GM10847 (cell line): ENCODE measurements around the gene CEP76.

Experiments used
- POLR2A ChIP-seq: IDR thresholded peaks from 2 replicates; pipeline ENCODE4 v1.6.1; 2011; ENCODE audit not compliant: insufficient read length; ENCODE audit errors: extremely low read depth

The CEP76 gene

DNA sequence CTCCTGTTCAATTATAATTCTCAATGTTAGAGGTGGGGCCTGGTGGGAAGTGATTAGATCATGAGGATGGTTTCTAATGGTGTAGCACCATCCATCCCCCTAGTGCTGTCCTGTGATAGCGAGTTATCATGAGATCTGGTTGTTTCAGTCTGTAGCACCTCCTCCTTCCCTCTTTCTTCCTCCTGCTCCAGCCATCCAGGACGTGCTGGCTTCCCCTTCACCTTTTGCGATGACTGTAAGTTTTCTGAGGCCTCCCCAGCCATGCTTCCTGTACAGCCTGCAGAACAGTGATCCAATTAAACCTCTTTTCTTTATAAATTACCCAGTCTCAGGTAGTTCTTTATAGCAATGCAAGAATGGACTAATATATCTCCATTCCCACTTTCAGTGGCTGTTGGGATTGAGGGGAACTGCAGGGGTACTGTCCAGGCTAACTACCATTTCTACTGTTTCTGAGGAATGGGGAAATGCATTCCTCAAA lies 63.8 kb downstream of the CEP76 start:
- no peak for TF ChIP-seq POLR2A

DNA sequence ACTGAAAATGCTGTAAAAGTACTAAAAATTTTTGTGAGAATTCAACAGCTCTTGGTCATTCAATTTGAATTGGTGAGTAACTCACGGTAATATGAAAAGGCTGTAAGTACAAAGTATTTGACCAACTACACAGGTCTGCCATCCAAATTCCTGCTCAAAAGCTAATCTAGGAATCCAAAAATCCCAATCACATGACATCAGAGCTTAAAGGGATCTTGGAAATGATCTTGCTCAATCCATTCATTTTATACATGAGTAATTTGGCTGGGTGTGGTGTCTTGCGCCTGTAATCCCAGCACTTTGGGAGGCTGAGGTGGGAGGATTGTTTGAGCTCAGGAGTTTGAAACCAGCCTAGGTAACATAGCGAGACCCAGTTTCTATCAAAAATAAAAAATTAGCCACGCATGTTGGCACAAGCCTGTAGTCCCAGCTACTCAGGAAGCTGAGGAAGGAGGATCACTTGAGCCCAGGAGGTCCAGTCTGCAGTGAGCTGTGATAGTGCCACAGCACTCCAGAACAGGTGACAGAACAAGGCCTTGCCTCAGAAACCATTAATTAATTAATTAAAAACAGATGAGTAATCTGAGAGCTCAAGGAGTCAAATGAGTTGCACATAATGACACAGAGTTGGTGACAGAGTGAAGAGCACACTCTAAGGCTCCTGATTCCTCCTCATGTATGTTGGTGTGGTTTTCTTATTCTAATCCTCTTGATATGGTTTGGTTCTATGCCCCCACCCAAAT lies 64.5 kb downstream of the CEP76 start:
- no peak for TF ChIP-seq POLR2A

DNA sequence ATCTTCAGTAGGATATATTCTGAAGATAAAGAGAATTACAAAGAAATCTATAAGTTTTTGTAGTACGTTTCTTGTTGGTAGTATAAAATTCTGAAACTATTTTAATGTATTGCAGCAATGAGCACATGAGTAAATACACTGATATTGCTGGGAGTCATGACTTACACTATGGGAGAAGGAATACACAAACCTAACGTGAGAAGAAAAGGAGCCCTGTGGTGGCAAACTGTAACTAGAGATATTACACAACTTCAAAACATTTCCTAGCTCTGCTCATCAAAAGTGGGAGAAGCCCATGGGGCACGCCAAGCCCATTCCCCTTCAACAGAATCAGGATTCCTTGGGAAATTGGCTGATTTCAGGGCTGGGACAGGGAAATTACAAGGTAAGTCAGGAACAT lies 65.1 kb downstream of the CEP76 start:
- TF ChIP-seq POLR2A = no peak

DNA sequence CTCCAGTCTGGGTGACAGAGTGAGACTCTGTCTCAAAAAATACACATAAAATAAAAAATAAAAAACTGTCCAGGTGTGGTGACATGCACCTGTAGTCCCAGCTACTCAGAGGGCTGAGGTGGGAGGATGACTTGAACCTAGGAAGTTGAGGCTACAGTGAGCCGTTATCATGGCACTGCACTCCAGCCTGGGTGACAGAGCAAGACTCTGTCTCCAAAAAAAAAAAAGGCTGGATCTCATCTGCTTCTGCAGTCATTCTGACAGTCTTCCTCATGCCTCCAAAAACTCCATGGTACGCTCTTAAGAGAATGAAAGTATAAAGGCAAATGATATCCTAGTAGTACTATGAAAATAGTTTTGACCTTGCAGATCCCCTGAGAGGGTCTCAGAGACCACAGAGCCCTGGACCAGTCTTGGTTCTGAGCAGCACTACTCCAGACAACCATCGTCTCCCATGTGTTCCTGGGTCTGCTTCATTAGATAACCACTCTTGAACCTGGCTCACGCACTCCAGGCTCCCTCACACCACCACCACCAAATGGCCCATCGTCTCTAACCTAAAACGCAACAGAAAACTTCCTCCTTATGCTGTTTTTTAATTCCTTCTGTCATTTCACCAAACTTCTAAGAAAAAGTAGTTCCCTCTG lies 70.6 kb downstream of the CEP76 start:
- TF ChIP-seq POLR2A = no peak

DNA sequence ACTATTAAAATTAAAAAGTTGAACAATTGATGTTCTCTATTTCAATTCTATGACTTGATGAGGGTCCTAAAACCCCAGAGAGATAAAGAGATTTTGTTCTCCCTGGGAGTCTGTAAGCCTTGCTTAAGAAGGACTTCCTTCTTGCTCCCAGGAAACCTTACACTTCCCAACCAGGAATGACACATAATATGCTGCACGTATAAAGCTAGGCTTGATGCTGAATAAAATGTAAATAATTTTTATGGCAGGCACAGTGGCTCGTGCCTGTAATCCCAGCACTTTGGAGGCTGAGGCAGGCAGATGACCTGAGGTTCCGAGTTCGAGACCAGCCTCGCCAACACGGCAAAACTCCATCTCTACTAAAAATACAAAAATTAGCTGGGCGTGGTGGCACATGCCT lies 72.4 kb downstream of the CEP76 start:
- TF ChIP-seq POLR2A = no peak

DNA sequence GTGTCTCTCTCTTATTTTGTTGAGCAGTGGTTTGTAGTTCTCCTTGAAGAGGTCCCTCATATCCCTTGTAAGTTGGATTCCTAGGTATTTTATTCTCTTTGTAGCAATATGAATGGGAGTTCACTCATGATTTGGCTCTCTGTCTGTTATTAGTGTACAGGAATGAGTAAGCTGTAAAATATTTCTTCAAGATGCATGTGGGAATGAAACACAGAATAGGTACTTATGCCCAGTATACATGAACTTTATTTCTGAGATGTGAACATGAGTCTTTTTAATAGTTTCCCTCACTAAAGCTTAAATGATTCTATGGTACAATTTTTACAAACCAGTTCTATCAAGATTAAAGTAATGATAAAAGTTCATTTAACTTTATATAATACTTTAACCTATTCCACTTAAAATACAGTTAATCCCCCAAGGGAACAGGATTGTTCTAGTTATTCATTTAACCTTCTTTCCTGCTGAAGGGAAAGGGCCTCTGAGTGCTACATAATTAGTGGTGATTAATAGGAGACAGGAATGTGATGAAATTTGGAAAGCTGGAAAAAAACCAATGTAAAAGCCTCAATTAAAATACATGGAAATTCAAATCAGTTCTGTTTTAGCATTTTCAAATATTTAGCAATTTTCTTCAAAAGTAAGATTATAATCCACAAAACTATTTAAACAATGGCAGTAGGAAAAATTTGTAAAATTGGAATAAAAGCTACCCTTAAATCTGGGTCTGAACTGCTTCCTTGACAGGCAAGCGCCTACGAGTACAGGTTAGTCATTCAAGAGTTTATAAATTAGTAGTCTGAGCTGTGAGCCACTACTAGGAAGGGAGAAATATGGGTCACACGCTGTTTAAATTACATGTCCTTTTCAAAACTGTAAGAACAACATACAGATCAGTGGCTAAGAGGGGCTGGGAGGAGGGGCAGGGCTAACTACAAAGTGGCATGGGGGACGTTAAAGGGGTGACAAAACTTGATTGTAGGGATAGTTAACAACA lies 73.5 kb downstream of the CEP76 start:
- no peak for TF ChIP-seq POLR2A

DNA sequence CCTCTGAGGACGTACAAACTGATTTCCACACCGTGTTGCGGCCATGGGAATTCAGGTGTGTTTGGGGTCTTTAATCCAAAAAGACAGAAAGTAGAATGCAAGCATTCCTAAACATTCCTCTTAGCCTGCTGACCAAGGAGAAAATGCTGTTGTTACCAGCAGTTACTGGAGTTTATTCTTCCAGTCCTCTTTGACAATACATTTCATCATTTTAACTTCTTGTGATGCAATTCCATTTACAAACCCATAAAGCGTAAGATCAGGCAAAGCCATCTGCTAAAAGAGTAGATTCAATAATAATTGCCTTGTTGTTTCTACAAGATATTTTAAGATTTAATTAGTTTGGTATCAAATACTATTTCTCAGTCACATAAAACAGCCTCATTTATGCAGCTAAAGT lies 77.3 kb downstream of the CEP76 start:
- TF ChIP-seq POLR2A = no peak
